ENCODE data around the gene PTEN.

- TF ChIP-seq CTCF (IDR thresholded peaks at IDR 0.05; ENCODE audit: low read depth, low read length) (no peak), EZH2phosphoT487 (IDR thresholded peaks at IDR 0.05; ENCODE audit: low read depth) (no peak)
Observed at GRCh38 chr10:88008866-88009470, 145.5 kb downstream of the PTEN start.
